OCI-LY3 (cell line): ENCODE results near the gene NQO2.

Source experiments
- CTCF ChIP-seq: fragments of 200-600, 300-600 bp; sonication (generic); IDR thresholded peaks from 2 replicates; pipeline ENCODE4 v1.5.1; 2014; ENCODE audit warnings: antibody characterized with exemption, low read length, low read depth
- EZH2phosphoT487 ChIP-seq: fragments of 200-600 bp; shearing (Covaris generic); IDR thresholded peaks from 2 replicates; pipeline ENCODE4 v1.6.1; 2018; ENCODE audit warnings: antibody characterized with exemption, mixed run types, low read depth

- TF ChIP-seq CTCF, result no peak
- no peak for TF ChIP-seq EZH2phosphoT487
Measured at GRCh38 chr6:3007571-3007970, 7.9 kb downstream of the NQO2 start.
